ENCODE measurements around the gene COPRS. TPM values are rescaled to one million over a fixed set of nuclear protein-coding genes. Genes with fewer than 3 reads are reported as not detected.

The COPRS gene
- polyA plus RNA-seq, 1 donor (not counting 4 experiments of a cell fraction or from before 2014, with no cell fraction given): 30.3 TPM

DNA sequence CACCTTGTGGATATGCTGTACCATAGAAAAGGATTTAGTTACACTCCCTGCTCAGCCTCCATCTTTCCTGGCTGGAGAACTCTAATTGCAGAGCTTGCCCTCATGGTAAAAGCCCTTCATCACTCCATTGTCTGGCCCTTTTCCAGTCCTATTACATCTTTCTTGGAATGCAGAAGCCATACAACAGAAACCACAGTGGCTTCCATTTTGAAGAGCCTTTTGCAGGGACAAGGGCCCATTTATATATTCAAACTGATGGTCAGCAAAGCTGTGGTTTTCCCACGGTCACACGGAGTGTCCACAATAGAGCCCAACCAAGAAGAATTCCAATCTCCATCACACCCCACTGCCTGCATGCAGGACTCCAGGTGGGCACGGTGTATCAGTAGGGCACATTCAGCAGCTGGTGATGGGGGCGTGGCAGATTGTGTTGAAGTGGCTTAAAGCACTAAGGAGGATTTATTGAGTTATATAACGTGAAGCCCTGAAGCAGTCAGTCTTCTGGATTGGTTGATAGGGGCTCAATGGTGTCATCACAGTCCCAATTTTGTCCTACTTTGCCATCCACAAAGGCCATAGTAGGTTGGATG lies 20.3 kb downstream of the COPRS start:
- no peak overlapping the region for H3K9ac ChIP-seq (ENCODE audit: control insufficient read depth, extremely low read depth, insufficient read depth, low read length)
- no peaks in the 10 kb centered on the region for H3K27me3 ChIP-seq (ENCODE audit: control insufficient read depth, extremely low read depth, insufficient read depth, low read length)
- H3K4me2 ChIP-seq (ENCODE audit: control insufficient read depth, extremely low read depth, insufficient read depth, low read depth, low read length): no peak overlapping the region
- dilution Hi-C loops (cut with MboI; ENCODE audit: extremely low pct_ligation_motif_present, low sequenced_read_pairs): no loop called here
- H3K27ac ChIP-seq (ENCODE audit: control insufficient read depth, insufficient read depth, low read length): no peak overlapping the region
- no peak overlapping the region for H2AFZ ChIP-seq (ENCODE audit: control insufficient read depth, low read length)
- H4K20me1 ChIP-seq (ENCODE audit: control insufficient read depth, extremely low read depth, insufficient read depth, low read length): no peaks in the 10 kb centered on the region
- H3K4me3 ChIP-seq (ENCODE audit: control insufficient read depth in 2 of 3, extremely low read depth in 1 of 3, insufficient read depth in 2 of 3, low read depth in 1 of 3, low read length in 3 of 3): no peak overlapping the region
- TF ChIP-seq CTCF (optimal IDR thresholded peaks at IDR 0.05 in 1 of 3, IDR thresholded peaks at IDR 0.05 in 1 of 3, conservative IDR thresholded peaks at IDR 0.05 in 1 of 3; ENCODE audit: extremely low read depth in 1 of 3, insufficient read depth in 2 of 3, low read length in 3 of 3): no peak
- no peak for TF ChIP-seq EZH2 (IDR thresholded peaks at IDR 0.05; ENCODE audit: low read length)
- no peak for FAIRE-seq
- peaks cover 9% of the 10 kb centered on the region for H3K4me1 ChIP-seq (ENCODE audit: control insufficient read depth, extremely low read depth, insufficient read depth, low read length)
- H3K9me3 ChIP-seq (ENCODE audit: control insufficient read depth, low read depth, low read length): no peaks in the 10 kb centered on the region
- no peaks in the 10 kb centered on the region for H3K36me3 ChIP-seq (ENCODE audit: control insufficient read depth in 2 of 2, extremely low read depth in 1 of 2, insufficient read depth in 2 of 2, low read length in 2 of 2)
- no peak for DNase-seq (ENCODE audit: low read depth, low spot score)
- H3K9me1 ChIP-seq (ENCODE audit: control insufficient read depth, extremely low read depth, insufficient read depth, low read length): no peaks in the 10 kb centered on the region
- H3K79me2 ChIP-seq (ENCODE audit: control insufficient read depth, insufficient read depth, low read length): no peaks in the 10 kb centered on the region

- Histone ChIP-seq H3K27ac (ENCODE audit: control insufficient read depth, insufficient read depth, low read length) (no peak overlapping the region), H3K36me3 (ENCODE audit: control insufficient read depth in 2 of 2, extremely low read depth in 1 of 2, insufficient read depth in 2 of 2, low read length in 2 of 2) (no peaks in the 10 kb centered on the region), H3K9ac (ENCODE audit: control insufficient read depth, extremely low read depth, insufficient read depth, low read length) (no peak overlapping the region), H2AFZ (ENCODE audit: control insufficient read depth, low read length) (no peak overlapping the region), H4K20me1 (ENCODE audit: control insufficient read depth, extremely low read depth, insufficient read depth, low read length) (no peaks in the 10 kb centered on the region), H3K27me3 (ENCODE audit: control insufficient read depth, extremely low read depth, insufficient read depth, low read length) (no peaks in the 10 kb centered on the region), H3K9me3 (ENCODE audit: control insufficient read depth, low read depth, low read length) (no peaks in the 10 kb centered on the region), H3K4me3 (ENCODE audit: control insufficient read depth in 2 of 3, extremely low read depth in 1 of 3, insufficient read depth in 2 of 3, low read depth in 1 of 3, low read length in 3 of 3) (no peak overlapping the region), H3K4me1 (ENCODE audit: control insufficient read depth, extremely low read depth, insufficient read depth, low read length) (no peaks in the 10 kb centered on the region), H3K79me2 (ENCODE audit: control insufficient read depth, insufficient read depth, low read length) (no peaks in the 10 kb centered on the region), H3K9me1 (ENCODE audit: control insufficient read depth, extremely low read depth, insufficient read depth, low read length) (no peaks in the 10 kb centered on the region), H3K4me2 (ENCODE audit: control insufficient read depth, extremely low read depth, insufficient read depth, low read depth, low read length) (no peak overlapping the region)
- dilution Hi-C loops (cut with MboI; ENCODE audit: extremely low pct_ligation_motif_present, low sequenced_read_pairs): no loop called here
- FAIRE-seq (no peak), DNase-seq (ENCODE audit: low read depth, low spot score) (no peak)
- TF ChIP-seq EZH2 (IDR thresholded peaks at IDR 0.05; ENCODE audit: low read length) (no peak), CTCF (optimal IDR thresholded peaks at IDR 0.05 in 1 of 3, IDR thresholded peaks at IDR 0.05 in 1 of 3, conservative IDR thresholded peaks at IDR 0.05 in 1 of 3; ENCODE audit: extremely low read depth in 1 of 3, insufficient read depth in 2 of 3, low read length in 3 of 3) (no peak)
These were observed 23.1 kb downstream of the COPRS start for GRCh38 chr17:31835984-31836383.

Measured in keratinocyte (primary cell).